K562 (cell line): ENCODE results near the gene BIVM. TPM values are rescaled to one million over a fixed set of nuclear protein-coding genes. Genes with fewer than 3 reads are reported as not detected.

Experiments
- ATAC-seq: fragments of 200-7000 bp; cut with Tn5 transposase; 3 replicates; pipeline ENCODE4 v1.9.1; 2020; ENCODE audit warnings: moderate library complexity
- BruUV-seq: library from RNA; stranded (reverse); fragments of 400-500 nt; replicated peaks from 2 replicates; lab custom pipeline; 2021; lab: Mats Ljungman, UMichigan
- CTCF ChIA-PET: fragments of 300-600 bp; formaldehyde crosslinking; extraction: SDS; loops from one replicate; lab custom pipeline; 2021; ENCODE audit warnings: low intra/inter-chr PET ratio; lab: Yijun Ruan, JAX
- POLR2A ChIA-PET: fragments of 300-600, 350-650 bp; sonication (Branson Sonifier 250); formaldehyde crosslinking; extraction: SDS; loops from one replicate; lab custom pipeline; 2021; ENCODE audit warnings: antibody characterized with exemption, inconsistent platforms; lab: Yijun Ruan, JAX
- DNase-seq, 4 experiments: peaks; one replicate each; pipeline versions ENCODE4 v3.0.0 to v3.0.0-alpha.2; 2011 to 2018; ENCODE audit warnings: low spot score in 3 of 4, mixed read lengths in 3 of 4; ENCODE audit errors: extremely low read depth in 1 of 4
- FAIRE-seq: peaks from 2 replicates; lab custom pipeline; 2011; peaks lifted over from hg19 to GRCh38; lab: Jason Lieb, UNC
- H2AFZ ChIP-seq: 2 replicates; pipeline ENCODE4 v1.6.0; 2011; ENCODE audit warnings: low read depth, low read length, control low read depth, inconsistent platforms
- H3K27ac ChIP-seq: fragments of 200-600 bp; 3 replicates; pipeline ENCODE4 v1.8.0; 2011; ENCODE audit warnings: low read depth, mild to moderate bottlenecking, control low read depth, inconsistent platforms, low read length, moderate library complexity, mixed read lengths; ENCODE audit errors: extremely low read depth
- H3K27me3 ChIP-seq, 2 experiments: fragments of 300-600 bp in 1 of 2; 2 replicates in 1 of 2; 3 replicates in 1 of 2; pipeline versions ENCODE4 v1.6.0 to v1.8.0; 2011; ENCODE audit warnings: inconsistent platforms in 2 of 2, low read length in 2 of 2, mild to moderate bottlenecking in 1 of 2, mixed read lengths in 1 of 2, moderate library complexity in 1 of 2; ENCODE audit not compliant: control insufficient read depth in 2 of 2, insufficient read depth in 2 of 2
- H3K36me3 ChIP-seq: fragments of 300-600 bp; 3 replicates; pipeline ENCODE4 v1.8.0; 2011; ENCODE audit warnings: mild to moderate bottlenecking, low read length, inconsistent platforms; ENCODE audit not compliant: control insufficient read depth, insufficient read depth
- H3K4me1 ChIP-seq, 2 experiments: fragments of 200-600 bp in 1 of 2; replicated peaks in 1 of 2; 2 replicates in 1 of 2; 3 replicates in 1 of 2; pipeline versions ENCODE4 v1.5.1 to v1.8.0; 2011; ENCODE audit warnings: inconsistent platforms in 2 of 2, low read length in 2 of 2, mild to moderate bottlenecking in 1 of 2, mixed read lengths in 1 of 2, moderate library complexity in 1 of 2; ENCODE audit not compliant: control insufficient read depth in 2 of 2, insufficient read depth in 2 of 2
- H3K4me2 ChIP-seq: 2 replicates; pipeline ENCODE4 v1.6.1; 2011; ENCODE audit warnings: low read length, control low read depth, inconsistent platforms, mixed read lengths; ENCODE audit not compliant: insufficient read depth
- H3K4me3 ChIP-seq: fragments of 200-600 bp; sonication (generic), shearing (Covaris generic); 2 replicates; pipeline ENCODE4 v1.5.1; 2016; ENCODE audit warnings: control low read depth, inconsistent platforms
- H3K79me2 ChIP-seq: fragments of 200-600 bp; 3 replicates; pipeline ENCODE4 v1.8.0; 2011; ENCODE audit warnings: low read length, inconsistent platforms; ENCODE audit not compliant: control insufficient read depth, insufficient read depth
- H3K9ac ChIP-seq, 2 experiments: 2 replicates each; pipeline versions ENCODE4 v1.6.0 to v1.6.1; 2011; ENCODE audit warnings: low read depth in 2 of 2, low read length in 2 of 2, control low read depth in 1 of 2, inconsistent platforms in 1 of 2, mild to moderate bottlenecking in 1 of 2, mixed read lengths in 1 of 2; ENCODE audit not compliant: insufficient read depth in 1 of 2
- H3K9me1 ChIP-seq: one replicate; pipeline ENCODE4 v1.6.0; 2011; ENCODE audit warnings: inconsistent platforms, mild to moderate bottlenecking, low read length, moderate library complexity; ENCODE audit not compliant: control insufficient read depth, insufficient read depth
- H3K9me3 ChIP-seq: replicated peaks from 2 replicates; pipeline ENCODE4 v1.5.1; 2011; ENCODE audit warnings: low read depth, low read length, inconsistent platforms; ENCODE audit not compliant: control insufficient read depth, insufficient read depth
- H4K20me1 ChIP-seq: replicated peaks from 2 replicates; pipeline ENCODE4 v1.6.1; 2011; ENCODE audit warnings: low read length, inconsistent platforms, mixed read lengths; ENCODE audit not compliant: control insufficient read depth, insufficient read depth
- HDAC6 ChIP-seq: IDR thresholded peaks from 2 replicates; pipeline ENCODE4 v1.6.1; 2012; ENCODE audit warnings: low read depth, mild to moderate bottlenecking, control low read depth, inconsistent platforms, low read length, moderate library complexity
- PCBP1 ChIP-seq: fragments of 200-400 bp; formaldehyde crosslinking; IDR thresholded peaks from 2 replicates; pipeline ENCODE4 v1.6.1; 2018; ENCODE audit warnings: mild to moderate bottlenecking, low read depth, low read length; ENCODE audit not compliant: poor library complexity, severe bottlenecking
- ZNF408 ChIP-seq: fragments of 250-450 bp; sonication (Bioruptor Pico); IDR thresholded peaks from 2 replicates; pipeline ENCODE4 v1.4.0; 2020; ENCODE audit warnings: low read depth, mild to moderate bottlenecking, moderate library complexity
- WGBS: fragments of 100-300 bp; shearing (Covaris generic); methylation state at CpG from one replicate; pipeline ENCODE4 v1.1.6; 2016; ENCODE audit warnings: low coverage, mixed read lengths; ENCODE audit not compliant: insufficient coverage; ENCODE audit errors: missing lambda C conversion rate; 5-methylcytosine and 5-hydroxymethylcytosine counted together
- in situ Hi-C: fragments of 300-500 bp; cut with MboI; formaldehyde crosslinking; loops from 4 replicates; pipeline ENCODE4 v1.15.0; 2018; ENCODE audit warnings: inconsistent platforms, mixed read lengths
- intact Hi-C: fragments of 100-400 bp; cut with micrococcal nuclease; formaldehyde crosslinking; loops from 2 replicates; pipeline ENCODE4 v1.14.2; 2022
- polyA plus RNA-seq, 8 experiments: library from polyadenylated mRNA; depleted of rRNA in 4 of 8; stranded (reverse) in 5 of 8; unstranded in 3 of 8; fragments of >200 nt; fragmentation: Nextera tagmentation in 2 of 8; fragmentation: Illumina TruSeq in 1 of 8; extraction: Ambion mirVana in 2 of 8; extraction: Trizol in 1 of 8; gene quantifications; 2 replicates each; pipeline versions ENCODE4 v1.2.1 to v1.2.3, GENCODE V29; 2011 to 2014; ENCODE audit warnings: inconsistent platforms in 1 of 8, missing spikeins in 1 of 8
- total RNA-seq, 7 experiments: library from RNA; depleted of rRNA in 6 of 7; stranded (reverse); fragments of >200 nt in 6 of 7; fragmentation: Illumina TruSeq in 2 of 7; extraction: Trizol in 2 of 7; gene quantifications; 2 replicates each; pipeline versions ENCODE4 v1.2.1 to v1.2.3, GENCODE V29; 2011 to 2021; ENCODE audit warnings: low replicate concordance in 1 of 7
- TF ChIP-seq, protein P1 (sequence below): fragments of 250-450 bp; sonication (Bioruptor Pico); IDR thresholded peaks from 2 replicates; pipeline ENCODE4 v1.8.0; 2022; ENCODE audit warnings: moderate library complexity, mild to moderate bottlenecking, inconsistent platforms
- TF ChIP-seq, protein P2 (sequence below): sonication (generic); formaldehyde crosslinking; IDR thresholded peaks from 2 replicates; pipeline ENCODE4 v1.8.0; 2023; ENCODE audit warnings: mild to moderate bottlenecking, missing genetic modification reagents

The BIVM gene
- total and polyA plus RNA-seq, 9 of the 15 experiments (the other 6 are each of a cell fraction or from before 2014, with no cell fraction given) = 3.6 to 23.1 (median 16.8) TPM

DNA sequence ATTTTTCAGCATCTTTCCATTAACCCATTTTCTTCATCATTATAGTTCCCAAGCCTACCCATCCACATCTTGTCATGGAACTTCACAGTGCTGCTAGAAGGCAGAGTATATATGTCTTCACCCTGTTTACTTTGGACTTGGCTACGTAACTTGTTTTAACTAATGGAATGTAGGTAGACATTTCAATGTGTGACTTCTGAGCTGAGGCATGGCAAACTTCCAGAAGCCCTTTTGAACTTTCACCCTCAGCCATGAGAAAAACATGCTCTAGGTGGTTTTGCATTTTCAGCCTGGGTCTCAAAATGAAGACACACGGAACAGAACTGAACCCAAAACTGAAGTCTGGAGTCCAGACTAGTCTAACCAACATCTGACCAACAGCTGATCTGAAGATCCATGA lies 28.5 kb upstream of the BIVM start:
- H3K4me2 ChIP-seq = no peak overlapping the region
- no peak overlapping the region for H3K27ac ChIP-seq
- FAIRE-seq = peak; percentile 15
- ATAC-seq = no peak
- H4K20me1 ChIP-seq = no peaks in the 10 kb centered on the region
- no peaks in the 10 kb centered on the region for H3K9me1 ChIP-seq
- no peak overlapping the region for H3K4me3 ChIP-seq
- BruUV-seq = no TSS peak
- no peak overlapping the region for H2AFZ ChIP-seq
- H3K9ac ChIP-seq = no peak overlapping the region
- H3K36me3 ChIP-seq = peaks cover 34% of the 10 kb centered on the region; the same call in 1 of the 3 replicates
- H3K4me1 ChIP-seq = peaks cover 11 to 26% of the 10 kb centered on the region in 2 experiments; a peak in 4 of 5 replicates
- CTCF ChIA-PET = no interaction called here
- peaks cover 24% of the 10 kb centered on the region for H3K79me2 ChIP-seq
- no peak for DNase-seq
- 76% methylated on average over 2 of the region's 2 CpGs for WGBS
- in situ Hi-C loops (no loop called here), intact Hi-C loops (loop anchor here (10.0 kb wide), 1 partner anchor 106 kb away; no protein-coding TSS in a partner anchor)
- TF ChIP-seq, protein P1, sequence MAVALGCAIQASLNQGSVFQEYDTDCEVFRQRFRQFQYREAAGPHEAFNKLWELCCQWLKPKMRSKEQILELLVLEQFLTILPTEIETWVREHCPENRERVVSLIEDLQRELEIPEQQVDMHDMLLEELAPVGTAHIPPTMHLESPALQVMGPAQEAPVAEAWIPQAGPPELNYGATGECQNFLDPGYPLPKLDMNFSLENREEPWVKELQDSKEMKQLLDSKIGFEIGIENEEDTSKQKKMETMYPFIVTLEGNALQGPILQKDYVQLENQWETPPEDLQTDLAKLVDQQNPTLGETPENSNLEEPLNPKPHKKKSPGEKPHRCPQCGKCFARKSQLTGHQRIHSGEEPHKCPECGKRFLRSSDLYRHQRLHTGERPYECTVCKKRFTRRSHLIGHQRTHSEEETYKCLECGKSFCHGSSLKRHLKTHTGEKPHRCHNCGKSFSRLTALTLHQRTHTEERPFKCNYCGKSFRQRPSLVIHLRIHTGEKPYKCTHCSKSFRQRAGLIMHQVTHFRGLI (CRISPR knock-in tag) = no peak
- no peak for TF ChIP-seq HDAC6
- TF ChIP-seq, protein P2, sequence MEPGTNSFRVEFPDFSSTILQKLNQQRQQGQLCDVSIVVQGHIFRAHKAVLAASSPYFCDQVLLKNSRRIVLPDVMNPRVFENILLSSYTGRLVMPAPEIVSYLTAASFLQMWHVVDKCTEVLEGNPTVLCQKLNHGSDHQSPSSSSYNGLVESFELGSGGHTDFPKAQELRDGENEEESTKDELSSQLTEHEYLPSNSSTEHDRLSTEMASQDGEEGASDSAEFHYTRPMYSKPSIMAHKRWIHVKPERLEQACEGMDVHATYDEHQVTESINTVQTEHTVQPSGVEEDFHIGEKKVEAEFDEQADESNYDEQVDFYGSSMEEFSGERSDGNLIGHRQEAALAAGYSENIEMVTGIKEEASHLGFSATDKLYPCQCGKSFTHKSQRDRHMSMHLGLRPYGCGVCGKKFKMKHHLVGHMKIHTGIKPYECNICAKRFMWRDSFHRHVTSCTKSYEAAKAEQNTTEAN = no peak
- no peak for TF ChIP-seq PCBP1
- TF ChIP-seq ZNF408 (CRISPR knock-in tag) = no peak
- no peaks in the 10 kb centered on the region for H3K27me3 ChIP-seq
- no peaks in the 10 kb centered on the region for H3K9me3 ChIP-seq
- POLR2A ChIA-PET = interaction anchor here (2.0 kb wide), 1 partner anchor 12 kb away, joined by 8 read pairs; a partner anchor contains a TSS
